Activated CD4-positive, alpha-beta T cell treated with anti-CD3 and anti-CD28 coated beads, Interleukin-2, Interleukin-6, amounts not matched to agents 100 ng/mL and 50 ng/mL, durations not matched to agents 16 hours and 8 hours (primary cell): Measurements from ENCODE around the gene HSBP1.

Experiments used
- DNase-seq: peaks from one replicate; pipeline ENCODE4 v3.0.0-alpha.2; 2020

The HSBP1 gene

DNA sequence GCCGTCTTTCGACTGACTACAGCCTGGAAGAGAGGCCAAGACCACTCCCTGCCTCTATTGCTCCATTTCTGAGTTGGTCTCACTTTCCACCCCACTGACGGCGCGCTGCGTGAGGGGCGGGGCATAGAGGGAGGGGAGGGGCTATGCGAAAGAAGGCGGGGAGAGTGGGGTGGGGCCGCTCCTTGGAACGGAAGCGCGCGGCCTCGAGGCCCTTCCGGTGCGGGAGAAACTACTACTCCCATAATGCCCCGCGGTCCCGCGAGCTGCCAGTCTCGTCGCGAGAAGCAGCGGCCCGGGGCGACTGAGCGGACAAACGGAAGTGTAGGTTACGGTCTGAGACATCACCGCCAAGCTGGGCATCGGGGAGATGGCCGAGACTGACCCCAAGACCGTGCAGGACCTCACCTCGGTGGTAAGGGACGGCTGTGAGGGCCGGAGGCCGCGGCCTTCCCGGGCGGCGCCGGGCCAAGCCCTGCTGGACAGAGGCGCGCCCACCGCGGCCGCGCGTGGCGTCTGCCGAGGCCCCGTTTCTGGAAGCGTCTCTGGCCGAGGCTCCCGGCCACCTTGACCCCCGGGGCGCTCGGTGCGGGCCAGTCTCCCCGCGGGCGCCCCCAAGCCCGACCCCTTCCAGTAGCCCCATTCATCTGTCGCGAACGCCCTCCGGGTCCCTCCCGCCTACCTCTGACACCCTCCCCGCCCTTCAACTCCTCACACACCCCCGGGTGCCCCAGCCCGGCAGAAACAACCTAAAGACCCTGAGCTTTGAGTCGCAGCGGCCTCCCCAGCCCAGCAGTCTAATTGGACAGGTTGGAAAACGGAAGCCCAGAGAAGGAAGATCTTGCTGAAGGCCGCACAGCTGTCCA, at the start of gene HSBP1:
TSS of gene HSBP1 (plus strand) at position 269 of the 863 bp plus-strand sequence. CDS start at position 368, 99 bp downstream.
- peak; percentile 97 for DNase-seq

DNA sequence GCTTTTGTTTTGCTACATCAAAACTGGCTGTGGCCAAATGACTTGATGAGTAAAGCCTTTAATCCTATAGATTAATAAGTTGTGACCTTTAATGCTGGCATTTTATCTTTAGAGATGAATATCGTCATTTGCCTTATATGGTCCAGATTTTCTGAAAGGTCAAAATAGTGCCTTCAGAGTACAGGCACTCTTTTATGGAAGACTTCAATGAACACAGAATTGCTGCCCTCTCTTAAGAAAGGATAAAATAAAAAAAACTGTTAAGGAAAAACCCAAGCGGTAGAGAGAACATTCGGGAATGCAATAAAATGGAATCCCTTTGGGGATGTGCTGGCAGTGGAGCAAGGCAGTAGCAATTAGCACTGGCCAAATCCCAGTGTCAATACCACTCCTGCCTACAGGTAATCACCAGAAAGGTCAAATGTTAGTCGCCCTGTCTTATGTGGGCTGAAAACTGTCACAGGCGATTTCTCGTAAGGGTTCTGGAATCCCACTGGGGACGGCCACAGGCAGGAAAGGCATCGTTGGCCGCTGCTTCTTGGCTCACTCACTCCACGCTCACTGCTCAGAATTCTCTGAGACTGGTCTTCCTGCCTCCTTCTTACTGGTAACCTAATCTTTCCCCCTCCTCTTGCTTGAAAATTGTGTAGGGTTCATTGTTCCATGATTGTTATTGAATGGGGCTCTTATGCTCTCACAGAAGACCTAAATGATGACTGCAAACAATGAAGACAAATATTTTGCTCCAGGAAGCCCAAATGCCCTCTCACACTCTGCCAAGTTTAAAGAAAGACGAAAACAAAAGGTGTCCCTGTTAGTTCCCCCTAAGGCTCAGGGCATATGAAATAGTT, 45.4 kb upstream of the HSBP1 start:
- no peak for DNase-seq

DNA sequence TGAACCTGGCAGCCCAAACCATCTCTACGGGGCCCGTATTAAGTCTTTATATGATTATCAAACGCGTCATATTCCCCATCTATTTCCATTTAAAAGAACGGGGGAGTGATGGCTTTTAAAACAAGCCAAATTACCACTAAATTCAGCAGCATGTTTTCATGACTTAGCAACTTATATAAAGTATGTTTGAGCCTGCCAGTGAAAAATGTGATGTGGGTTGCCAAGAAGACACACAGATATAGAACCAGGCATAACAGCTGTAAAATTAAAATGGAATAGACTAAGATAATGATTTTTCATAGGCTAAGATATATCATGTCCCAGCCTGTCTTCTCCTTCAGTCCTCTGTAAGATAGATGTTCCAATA, 44.8 kb upstream of the HSBP1 start:
- DNase-seq, result no peak

DNA sequence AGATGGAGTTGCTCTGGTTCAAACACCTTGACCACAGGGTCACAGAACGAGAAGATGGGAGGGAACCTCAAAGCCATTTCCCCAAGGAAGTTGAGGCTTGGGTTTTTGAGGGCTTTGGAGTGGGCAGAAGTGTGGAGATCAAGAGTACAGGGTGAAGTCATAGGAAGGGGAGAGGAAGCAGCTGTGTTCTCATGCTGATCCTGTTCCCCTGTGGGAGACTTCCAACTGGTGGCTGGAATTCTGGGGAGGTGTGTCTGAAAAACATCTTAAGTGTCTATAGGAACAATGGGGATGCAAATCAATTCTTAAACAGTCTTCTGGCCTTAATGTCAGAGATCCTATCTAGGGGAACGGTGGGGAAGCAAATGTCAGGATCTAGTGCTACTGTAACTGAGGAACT, 38.8 kb upstream of the HSBP1 start:
- no peak for DNase-seq

DNA sequence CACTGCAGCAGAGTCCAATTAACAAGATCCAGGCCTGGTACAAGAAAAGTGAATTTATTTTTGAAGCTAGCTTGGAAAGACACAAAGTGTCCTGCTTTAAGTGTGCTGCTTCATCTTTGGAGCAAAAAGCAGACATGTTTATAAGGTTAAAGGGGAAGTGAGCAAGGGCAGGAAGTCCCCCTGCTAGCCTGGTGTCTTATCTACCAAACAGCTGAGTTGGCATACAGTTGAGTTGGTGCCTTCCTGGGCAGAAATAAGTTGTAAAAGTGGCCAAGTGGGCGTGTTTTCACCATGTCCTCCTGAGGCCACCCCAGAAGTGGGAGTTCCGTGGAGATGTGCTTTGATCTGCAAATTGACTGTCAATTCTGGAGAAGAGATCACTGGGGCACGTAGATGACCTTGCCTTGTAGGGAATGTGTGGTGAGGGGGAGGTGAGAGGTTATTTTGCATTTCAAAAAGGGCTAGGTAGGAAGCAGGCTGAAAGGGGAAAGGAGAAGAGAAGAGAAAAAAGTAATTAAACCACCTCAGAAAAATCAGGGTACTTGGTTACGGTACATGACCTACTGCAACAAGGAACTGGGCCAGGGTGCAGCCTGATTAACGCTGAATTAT, 38.3 kb upstream of the HSBP1 start:
- DNase-seq, result no peak

DNA sequence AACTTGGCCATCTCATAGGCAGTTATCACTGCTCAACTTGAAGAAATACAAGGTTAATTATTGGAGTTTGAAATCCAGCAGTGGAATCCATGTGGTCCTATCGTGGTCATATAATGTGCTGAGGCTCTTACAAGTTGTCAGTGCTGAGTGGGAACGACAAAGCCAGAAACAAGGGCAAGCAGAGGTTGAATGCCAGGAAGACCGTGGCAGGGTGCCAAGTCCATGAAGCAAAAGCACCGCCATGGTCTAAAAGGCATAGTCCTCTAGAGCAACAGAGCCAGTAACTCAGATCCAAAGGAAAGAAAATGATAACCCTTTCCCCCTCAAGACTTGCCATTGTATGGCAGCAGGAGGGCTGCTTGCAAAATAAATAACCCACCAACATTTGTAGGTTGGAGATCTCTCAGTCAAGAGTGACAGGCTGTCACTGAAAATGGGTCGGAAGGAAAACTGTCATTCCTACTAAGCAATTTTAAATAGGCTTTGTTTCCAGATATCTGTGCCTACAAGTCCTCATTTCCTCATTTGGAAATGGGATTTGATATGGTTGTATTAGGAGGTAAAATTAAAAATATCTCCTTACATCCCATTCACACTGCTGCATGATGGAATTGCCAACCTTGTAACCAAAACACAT, 36.4 kb upstream of the HSBP1 start:
- DNase-seq, result no peak

DNA sequence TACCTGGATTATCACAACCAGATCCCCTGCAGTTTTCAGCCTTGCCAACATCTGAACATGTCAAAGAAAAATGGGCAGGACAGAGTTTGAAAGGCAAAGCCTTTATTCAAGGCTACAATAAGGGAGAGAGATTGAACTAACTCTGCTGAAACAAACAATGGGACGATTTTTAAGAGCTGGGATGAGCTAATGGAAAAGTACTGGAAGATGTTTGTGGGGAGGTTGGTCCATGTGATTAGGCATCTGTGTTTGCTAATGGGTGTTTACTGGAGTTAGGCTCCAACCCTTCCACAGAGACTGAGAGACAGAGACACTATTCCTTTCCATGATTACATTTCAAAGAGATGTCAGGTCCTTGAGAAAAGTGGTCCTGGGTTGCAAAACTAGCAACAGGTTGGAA, 35.0 kb upstream of the HSBP1 start:
- DNase-seq, result no peak

DNA sequence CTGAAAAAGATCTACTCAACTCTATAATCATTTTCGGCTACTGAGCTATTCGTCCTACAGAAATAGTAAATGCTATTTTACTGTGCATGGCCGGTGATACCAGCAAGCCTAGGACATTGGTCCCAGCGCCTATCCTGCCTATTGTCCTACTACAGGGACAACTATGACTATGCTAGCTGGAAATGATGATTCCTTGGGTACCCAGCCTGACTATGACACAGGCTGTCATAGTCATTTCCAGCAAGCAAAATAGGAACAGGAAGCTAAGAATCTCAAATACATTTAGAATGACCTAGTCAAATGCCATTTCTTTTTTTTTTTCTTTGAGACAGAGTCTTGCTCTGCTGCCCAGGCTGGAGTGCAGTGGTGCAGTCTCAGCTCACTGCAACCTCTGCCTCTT, 33.7 kb upstream of the HSBP1 start:
- DNase-seq, result no peak

DNA sequence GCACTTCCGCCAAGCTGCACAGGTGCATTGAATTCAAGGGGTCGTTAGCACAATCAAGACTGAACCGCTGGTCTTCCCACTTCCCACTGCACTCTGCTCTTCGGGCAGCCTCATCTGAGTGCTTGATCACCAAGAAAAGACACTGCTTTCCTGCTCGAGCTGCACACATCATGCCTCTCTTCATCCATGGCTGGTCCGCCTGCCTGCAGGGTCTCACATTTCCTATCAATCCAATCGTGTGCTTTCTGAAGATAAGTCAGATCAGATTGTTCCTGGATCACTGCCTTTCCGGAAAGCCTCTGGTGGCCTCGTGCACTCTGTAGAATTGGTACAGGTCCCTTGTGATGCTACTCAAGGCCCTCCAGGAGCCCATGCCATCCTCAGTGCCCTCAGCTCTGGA, 30.8 kb upstream of the HSBP1 start:
- no peak for DNase-seq

DNA sequence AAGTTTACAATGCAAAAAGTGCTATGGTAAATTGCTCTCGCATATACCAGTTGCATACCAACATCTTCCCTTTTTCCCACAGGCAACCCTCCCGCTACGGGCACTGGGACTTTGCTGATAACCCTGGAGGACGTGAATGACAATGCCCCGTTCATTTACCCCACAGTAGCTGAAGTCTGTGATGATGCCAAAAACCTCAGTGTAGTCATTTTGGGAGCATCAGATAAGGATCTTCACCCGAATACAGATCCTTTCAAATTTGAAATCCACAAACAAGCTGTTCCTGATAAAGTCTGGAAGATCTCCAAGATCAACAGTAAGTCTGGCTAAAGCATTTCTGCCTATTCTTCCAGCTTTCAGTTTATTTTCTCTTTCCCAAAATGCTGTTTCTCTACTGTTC, 27.9 kb upstream of the HSBP1 start:
- no peak for DNase-seq

DNA sequence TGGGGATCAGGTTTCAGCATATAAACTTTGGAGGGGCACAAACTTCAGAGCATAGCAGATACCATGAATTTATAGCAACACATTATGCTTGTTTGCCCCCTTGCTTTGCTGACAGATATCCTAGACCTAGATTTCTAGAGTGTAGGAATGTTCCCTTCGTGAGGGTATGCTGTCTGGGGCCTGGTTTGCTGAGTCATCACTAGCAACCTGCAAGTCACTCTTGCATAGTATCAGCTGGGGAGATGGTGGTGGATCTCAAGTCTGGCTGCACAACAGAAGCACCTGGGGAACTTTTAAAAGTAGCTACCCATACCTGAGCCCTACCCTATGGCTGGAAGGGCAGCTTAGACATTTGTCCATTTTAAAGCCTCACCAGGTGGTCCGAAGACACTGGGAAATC, 22.3 kb upstream of the HSBP1 start:
- DNase-seq, result no peak

DNA sequence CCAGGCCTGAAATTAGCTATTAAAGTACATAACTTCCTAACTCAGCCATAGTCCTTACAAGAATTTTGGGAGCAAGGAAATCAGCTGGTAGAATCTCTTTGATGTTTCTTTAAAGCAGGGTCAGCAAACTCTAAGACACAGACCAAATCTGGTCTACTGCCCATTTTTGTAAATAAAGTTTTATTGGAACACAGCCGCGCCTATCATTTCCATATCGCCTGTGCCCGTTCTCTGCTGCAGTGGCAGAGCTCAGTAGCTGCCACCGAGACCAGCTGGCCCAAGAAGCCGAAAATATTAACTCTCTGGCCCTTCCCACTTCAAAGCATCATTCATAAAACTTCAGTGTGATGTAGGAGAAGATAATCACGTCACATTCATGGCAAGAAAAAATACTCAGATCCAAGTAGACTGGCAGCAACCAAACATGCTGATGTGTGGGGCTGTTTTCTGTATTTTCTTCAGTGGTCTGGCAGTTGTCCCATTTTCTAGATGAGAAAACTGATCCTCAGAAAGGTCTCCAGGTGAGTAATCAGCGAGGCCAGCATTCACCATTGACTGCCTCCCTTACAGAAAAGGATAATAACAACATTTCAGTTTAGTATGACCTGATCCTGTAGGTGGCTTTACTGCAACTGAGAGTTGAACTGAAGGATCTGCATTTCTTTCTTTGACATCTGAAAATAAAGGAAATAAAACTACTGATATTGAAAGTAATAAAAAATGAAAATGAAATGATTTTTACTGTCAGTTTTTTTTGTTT, 18.0 kb upstream of the HSBP1 start:
- no peak for DNase-seq

DNA sequence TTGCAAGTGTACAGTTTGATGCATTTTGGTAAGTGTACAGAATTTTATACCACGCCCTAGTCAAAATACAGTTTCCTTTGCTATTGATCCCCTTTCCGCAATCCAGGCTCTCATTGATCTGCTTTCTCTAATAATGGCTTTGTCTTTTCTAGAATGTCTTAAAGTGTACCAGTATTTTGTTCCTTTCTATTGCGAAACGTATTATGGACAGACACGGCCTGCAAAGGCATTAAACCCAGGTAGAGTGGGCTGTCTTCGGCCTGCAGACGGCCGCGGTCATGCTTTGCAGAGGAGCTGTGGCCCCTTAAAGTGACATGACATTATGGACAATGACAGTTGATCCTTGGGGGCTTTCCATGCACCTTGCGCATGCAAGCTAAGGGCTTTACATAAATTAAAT, 15.9 kb upstream of the HSBP1 start:
- no peak for DNase-seq

DNA sequence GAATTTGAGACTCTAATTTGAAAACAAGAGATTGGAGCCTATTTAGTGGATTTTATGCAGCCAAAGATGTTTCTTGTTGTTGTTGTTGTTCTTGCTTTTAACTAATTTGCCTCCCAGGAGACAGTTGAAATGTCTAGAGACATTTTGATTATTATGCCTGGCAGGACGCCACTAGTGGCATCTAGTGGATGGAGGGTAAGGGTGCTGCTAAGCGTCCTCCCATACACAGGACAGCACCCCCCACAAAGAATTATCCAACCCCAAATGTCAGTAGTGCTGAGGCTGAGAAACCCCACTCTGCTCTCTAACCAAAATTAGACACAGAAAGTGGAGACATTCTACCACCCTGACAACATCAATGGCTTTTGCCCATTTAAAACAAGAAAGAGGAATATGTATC, 15.4 kb upstream of the HSBP1 start:
- DNase-seq, result no peak

DNA sequence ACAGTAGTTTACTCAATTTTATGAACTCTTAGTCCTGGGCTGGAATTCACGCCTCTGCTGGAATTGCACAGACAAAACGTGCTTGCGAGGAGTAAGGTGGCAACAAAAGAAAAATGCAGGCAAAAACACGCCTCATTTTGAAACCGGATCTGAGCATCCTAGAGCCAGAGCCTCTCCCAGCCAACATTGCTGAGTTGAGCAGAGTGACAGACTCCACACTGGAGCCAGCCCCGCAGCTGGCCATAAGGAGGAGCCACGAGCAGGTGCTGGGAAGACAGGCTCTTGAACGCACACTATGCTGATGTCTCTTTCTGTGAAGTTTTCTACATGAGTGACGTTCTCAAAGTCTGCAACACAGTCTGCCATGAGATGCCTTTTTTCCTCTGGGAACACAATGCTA, 14.6 kb upstream of the HSBP1 start:
- DNase-seq, result no peak

DNA sequence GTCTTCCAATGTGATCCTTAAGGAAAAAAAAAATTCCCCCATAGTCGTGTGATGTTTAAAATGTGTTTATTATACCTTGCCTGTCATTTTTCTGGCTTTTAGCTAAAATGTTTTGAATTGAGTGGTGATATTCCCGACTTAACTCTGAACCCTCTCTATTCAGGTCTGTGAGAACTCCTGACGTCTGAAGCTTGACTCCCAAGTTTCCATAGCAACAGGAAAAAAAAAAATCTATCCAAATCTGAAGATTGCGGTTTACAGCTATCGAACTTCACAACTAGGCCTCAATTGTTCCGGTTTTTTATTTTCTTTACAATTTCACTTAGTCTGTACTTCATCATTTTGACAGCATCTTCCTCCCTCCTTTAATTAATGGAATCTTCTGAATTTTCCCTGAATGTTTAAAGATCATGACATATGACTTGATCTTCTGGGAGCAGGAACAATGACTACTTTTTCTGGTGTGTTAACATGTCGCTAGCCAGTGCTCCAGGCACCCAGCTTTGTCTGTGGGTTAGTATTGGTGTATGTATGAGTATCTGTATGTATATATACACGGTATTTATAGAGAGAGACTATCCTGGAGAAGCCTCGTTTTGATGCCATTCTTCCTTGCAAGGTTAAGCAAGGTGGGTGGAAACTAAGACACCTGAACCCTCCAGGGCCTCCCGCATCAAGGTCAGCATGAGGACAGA, 12.8 kb upstream of the HSBP1 start:
- no peak for DNase-seq

DNA sequence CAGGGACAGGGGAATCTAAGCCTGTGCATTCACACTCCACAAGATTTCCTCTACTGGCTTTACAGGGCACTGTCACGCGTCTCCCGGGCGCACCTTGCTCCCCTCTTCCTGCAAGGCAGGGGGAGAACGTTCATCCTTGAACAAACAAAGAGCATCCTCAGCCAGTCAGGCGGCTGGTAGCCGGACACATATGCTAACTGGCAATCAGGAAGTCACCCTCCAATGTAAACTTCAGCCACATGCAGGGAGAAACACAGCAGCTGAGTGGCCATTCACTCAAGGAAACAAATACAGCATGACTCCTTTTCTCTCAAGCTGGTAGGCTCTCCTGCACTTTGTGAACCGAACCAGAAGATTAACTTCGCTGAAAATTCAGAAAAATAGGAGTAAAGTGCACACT, 10.8 kb upstream of the HSBP1 start:
- no peak for DNase-seq

DNA sequence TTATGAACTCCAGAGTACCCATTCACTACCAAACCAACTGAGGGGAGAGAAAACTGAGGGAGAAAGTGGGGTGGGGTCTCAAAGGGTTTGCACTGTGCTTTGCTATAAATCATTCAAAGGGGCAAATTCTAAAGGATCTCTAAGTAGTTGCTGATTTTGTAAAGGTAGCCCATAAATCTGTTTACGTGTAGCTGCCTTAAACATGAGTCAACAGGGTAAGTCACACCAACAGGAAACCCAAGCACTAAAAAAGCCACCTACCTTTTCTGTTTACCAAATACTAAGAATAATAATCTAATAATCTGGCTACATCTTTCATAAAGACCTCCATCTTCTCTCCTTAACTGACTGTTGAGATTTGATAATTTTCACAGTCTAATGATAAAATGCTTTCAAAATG, 8.4 kb upstream of the HSBP1 start:
- no peak for DNase-seq

DNA sequence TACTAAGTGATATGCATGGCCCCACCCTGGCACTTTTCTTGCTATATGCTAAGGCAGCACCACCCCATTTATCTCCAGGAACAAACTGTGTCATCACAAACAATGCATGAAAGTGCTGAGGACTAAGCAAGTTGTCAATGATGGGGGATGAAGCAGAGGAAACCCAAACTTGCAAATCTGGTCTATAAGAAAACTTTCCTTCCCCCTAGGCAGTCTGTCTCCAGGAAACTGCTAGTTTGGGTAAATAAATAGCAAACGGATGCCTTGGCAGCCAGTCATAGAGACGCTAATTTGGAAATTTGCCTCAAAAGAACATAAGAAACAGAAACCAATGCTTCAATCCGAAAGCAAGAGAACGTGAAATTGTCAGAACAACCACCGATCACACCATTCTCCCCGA, 5.6 kb upstream of the HSBP1 start:
- no peak for DNase-seq

DNA sequence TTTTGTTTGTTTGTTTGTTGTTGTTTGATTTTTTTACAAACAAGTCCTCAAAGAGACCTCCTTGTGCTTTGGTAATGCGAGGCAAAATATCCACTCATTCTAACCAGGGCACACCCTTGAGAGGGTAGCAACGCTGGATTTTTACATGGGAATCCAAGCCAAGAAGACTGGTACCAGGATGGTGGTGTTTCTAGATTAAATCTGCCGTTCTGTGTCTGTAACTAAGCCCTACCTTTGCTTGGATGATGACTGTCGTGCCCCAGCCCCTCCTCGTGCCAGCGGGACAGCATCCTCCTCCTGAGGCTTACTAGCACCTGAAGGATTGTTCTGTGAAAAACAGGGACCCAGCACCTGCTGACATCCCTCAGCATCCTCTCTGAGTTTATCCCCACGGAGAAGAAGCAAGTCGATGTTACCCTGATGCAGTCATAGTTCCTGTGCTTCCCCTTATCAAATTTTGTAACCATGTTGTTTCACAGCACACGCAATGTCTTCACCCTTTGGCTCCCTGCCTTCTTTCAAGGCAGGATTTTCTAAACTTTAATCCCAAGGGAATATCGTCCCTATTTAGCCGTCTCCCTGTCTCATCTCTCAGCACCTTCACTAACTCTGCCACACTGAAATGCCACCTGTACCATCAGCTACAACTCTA, 5.1 kb upstream of the HSBP1 start:
- DNase-seq, result no peak

DNA sequence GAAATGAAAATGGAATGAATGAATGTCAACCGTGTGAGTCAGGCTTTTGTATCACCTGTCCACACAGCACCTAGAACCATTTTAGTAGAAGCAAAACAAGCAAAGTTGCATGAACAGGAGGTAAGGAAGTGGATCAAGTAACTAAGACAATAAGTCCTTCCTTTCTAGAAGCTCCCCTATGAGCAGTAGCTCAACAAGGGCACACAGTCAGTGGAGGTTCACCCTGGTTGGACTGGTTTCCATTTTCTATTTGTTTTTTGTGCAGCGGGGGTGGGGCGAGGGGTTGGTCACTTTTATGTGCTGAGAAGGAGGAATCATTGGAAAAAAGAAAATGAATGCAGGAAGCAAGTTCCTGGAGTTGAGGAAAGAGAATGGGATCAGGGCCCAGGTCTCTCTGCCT, 4.0 kb upstream of the HSBP1 start:
- no peak for DNase-seq
